Smooth muscle cell (in vitro differentiated cells): Measurements from ENCODE around the gene CTNND1. TPM values are rescaled to one million over a fixed set of nuclear protein-coding genes. Genes with fewer than 3 reads are reported as not detected.

Experiments
- DNase-seq: peaks from one replicate; lab custom pipeline; 2025; ENCODE audit not compliant: unreplicated experiment; lab: John Stamatoyannopoulos, UW
- H2AFZ ChIP-seq: fragments of 200-600 bp; sonication (generic); 2 replicates; pipeline ENCODE4 v1.6.0; 2016; ENCODE audit warnings: antibody characterized with exemption, low read depth, mild to moderate bottlenecking
- H3F3A ChIP-seq: fragments of 200-600 bp; sonication (generic); 2 replicates; pipeline ENCODE4 v1.6.0; 2017; ENCODE audit warnings: antibody characterized with exemption, low read depth
- H3K27ac ChIP-seq: fragments of 200-600 bp; sonication (generic); 2 replicates; pipeline ENCODE4 v1.5.1; 2016; ENCODE audit warnings: low read depth, mild to moderate bottlenecking
- H3K27me3 ChIP-seq: fragments of 200-600 bp; sonication (generic); 2 replicates; pipeline ENCODE4 v1.6.1; 2016; ENCODE audit warnings: low read depth, mild to moderate bottlenecking
- H3K36me3 ChIP-seq: fragments of 200-600 bp; sonication (generic); 2 replicates; pipeline ENCODE4 v1.5.1; 2016; ENCODE audit warnings: low read depth
- H3K4me1 ChIP-seq: fragments of 200-600 bp; sonication (generic); 2 replicates; pipeline ENCODE4 v1.5.1; 2016; ENCODE audit warnings: low read depth
- H3K4me2 ChIP-seq: fragments of 200-600 bp; sonication (generic); 2 replicates; pipeline ENCODE4 v1.6.0; 2016; ENCODE audit warnings: mild to moderate bottlenecking
- H3K4me3 ChIP-seq: fragments of 200-600 bp; sonication (generic); 2 replicates; pipeline ENCODE4 v1.5.1; 2016; ENCODE audit warnings: mild to moderate bottlenecking
- H3K79me2 ChIP-seq: fragments of 200-600 bp; sonication (generic); 2 replicates; pipeline ENCODE4 v1.6.0; 2016; ENCODE audit warnings: low read depth, mild to moderate bottlenecking
- H3K9ac ChIP-seq: fragments of 200-600 bp; sonication (generic); 2 replicates; pipeline ENCODE4 v1.6.0; 2016; ENCODE audit warnings: low read depth
- H3K9me3 ChIP-seq: fragments of 200-600 bp; sonication (generic); replicated peaks from 2 replicates; pipeline ENCODE4 v1.5.1; 2016; ENCODE audit warnings: low read depth
- H4K20me1 ChIP-seq: fragments of 200-600 bp; sonication (generic); 2 replicates; pipeline ENCODE4 v1.6.0; 2016; ENCODE audit warnings: low read depth
- WGBS: methylation state at CpG from one replicate; pipeline ENCODE4 v1.1.7; 2016; ENCODE audit warnings: low lambda C conversion rate; 5-methylcytosine and 5-hydroxymethylcytosine counted together
- polyA plus RNA-seq: library from polyadenylated mRNA; unstranded; fragments of >200 nt; fragmentation: Nextera tagmentation; extraction: Ambion mirVana; gene quantifications from 2 replicates; pipeline ENCODE4 v1.2.1, GENCODE V29; 2016
- total RNA-seq: library from RNA; depleted of rRNA; stranded (reverse); fragments of >200 nt; gene quantifications from 2 replicates; pipeline ENCODE4 v1.2.3, GENCODE V29; 2014
- TF ChIP-seq, protein P1 (sequence below): fragments of 200-600 bp; sonication (generic); IDR thresholded peaks from 2 replicates; pipeline ENCODE4 v1.5.1; 2017; ENCODE audit warnings: borderline replicate concordance, mild to moderate bottlenecking, antibody characterized with exemption; ENCODE audit not compliant: insufficient read depth, poor library complexity, severe bottlenecking

The CTNND1 gene
- total and polyA plus RNA-seq, 2 experiments from 2014 or later: 66.0 to 135 TPM

DNA sequence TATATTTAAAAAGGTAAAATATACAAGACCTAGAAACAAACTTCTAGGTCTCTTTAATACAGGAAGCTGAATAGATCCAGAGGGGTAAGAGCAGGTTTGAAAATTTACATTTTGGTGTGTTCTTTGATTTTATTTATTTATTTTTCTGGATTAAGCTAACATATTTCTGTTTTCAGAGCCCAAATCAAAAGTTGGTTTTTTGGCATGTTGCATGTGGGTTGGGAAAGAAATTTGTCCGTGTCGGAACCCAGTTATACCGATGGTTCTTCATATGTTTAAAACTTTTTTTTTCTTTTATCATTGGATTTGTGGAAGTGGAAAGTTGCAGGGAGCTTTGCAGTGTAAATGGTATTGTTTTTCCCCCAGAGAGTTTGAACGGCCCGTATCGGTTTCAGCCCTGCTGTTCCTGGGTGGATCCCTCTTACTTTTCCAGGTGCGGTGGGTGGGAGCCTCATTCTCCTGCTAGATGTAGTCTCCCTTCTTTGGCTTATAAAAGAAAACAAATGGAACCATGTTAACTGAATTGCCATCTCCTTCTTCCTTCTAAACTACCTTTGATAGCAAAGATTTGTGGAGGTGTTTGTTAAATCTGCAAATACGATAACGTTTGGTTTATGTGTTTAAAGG, 746 bp downstream of the CTNND1 start:
- WGBS: 2% methylated on average over 9 of the region's 9 CpGs
- Histone ChIP-seq H3K9ac (peak overlapping the region; percentile 94), H3K4me1 (peaks cover 21% of the 10 kb centered on the region), H3K79me2 (peaks cover 55% of the 10 kb centered on the region), H3K27ac (peak overlapping the region; percentile 94), H4K20me1 (peaks cover 49% of the 10 kb centered on the region), H3K36me3 (no peaks in the 10 kb centered on the region), H3K9me3 (no peaks in the 10 kb centered on the region), H3K4me2 (peak overlapping the region; percentile 95), H3K4me3 (peak overlapping the region; percentile 96), H2AFZ (no peak overlapping the region), H3K27me3 (no peaks in the 10 kb centered on the region), H3F3A (peaks cover 6% of the 10 kb centered on the region)
- DNase-seq: no peak
- TF ChIP-seq, protein P1, sequence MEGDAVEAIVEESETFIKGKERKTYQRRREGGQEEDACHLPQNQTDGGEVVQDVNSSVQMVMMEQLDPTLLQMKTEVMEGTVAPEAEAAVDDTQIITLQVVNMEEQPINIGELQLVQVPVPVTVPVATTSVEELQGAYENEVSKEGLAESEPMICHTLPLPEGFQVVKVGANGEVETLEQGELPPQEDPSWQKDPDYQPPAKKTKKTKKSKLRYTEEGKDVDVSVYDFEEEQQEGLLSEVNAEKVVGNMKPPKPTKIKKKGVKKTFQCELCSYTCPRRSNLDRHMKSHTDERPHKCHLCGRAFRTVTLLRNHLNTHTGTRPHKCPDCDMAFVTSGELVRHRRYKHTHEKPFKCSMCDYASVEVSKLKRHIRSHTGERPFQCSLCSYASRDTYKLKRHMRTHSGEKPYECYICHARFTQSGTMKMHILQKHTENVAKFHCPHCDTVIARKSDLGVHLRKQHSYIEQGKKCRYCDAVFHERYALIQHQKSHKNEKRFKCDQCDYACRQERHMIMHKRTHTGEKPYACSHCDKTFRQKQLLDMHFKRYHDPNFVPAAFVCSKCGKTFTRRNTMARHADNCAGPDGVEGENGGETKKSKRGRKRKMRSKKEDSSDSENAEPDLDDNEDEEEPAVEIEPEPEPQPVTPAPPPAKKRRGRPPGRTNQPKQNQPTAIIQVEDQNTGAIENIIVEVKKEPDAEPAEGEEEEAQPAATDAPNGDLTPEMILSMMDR: no peak

DNA sequence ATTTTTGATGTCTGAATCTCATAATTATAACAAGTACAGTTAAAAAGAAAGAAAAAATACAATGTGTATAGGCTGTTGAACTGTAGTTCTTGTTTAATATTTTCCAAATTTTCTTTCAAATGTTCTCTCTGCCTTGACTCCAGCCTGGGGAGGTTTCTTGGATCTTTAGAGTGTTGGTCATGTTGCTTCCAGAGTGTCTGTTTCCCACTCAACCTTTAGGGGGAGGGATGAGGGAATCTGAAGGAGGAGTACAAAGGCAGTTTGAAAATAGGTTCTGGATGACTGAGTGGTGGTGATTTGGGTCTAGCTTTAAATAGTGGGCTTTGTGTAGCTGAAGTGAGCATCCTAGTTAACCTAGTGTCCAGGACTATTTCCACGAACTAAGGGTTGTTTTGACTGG, 2.0 kb downstream of the CTNND1 start:
- H4K20me1 ChIP-seq: peaks cover 61% of the 10 kb centered on the region
- H3K27ac ChIP-seq: peak overlapping the region; percentile 94

DNA sequence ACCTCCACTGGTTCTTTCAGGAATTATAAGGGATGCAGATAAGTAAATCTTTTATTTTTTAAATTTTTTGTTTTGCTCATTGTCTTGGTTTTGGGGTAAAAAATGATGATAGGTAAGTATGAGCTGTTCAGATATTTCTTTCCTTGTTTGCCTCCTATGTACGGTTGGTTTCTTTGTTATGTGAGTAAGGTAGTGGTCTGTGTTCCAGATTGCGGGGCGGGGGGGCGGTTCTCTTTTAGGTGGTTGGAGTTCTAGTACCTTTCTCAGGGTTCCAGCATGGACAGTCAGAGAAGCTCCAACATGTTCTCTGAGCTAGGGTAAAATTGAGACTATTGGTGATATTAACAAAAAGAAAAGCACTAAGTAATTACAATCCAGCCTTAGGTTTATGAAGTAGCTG, 2.4 kb downstream of the CTNND1 start:
- 10% methylated on average over 4 of the region's 4 CpGs for WGBS
- Histone ChIP-seq H3K36me3 (no peaks in the 10 kb centered on the region), H3K27ac (peak overlapping the region; percentile 94), H3F3A (peaks cover 6% of the 10 kb centered on the region), H3K9ac (peak overlapping the region; percentile 94), H3K79me2 (peaks cover 72% of the 10 kb centered on the region), H3K27me3 (no peaks in the 10 kb centered on the region), H4K20me1 (peaks cover 65% of the 10 kb centered on the region), H3K4me1 (peaks cover 21% of the 10 kb centered on the region), H3K4me2 (peak overlapping the region; percentile 95), H3K4me3 (peak overlapping the region; percentile 96), H2AFZ (no peak overlapping the region), H3K9me3 (no peaks in the 10 kb centered on the region)
- TF ChIP-seq, protein P1: no peak
- no peak for DNase-seq

More for the DNA sequence above, 2.0 kb downstream of the CTNND1 start:
- Histone ChIP-seq H3K9ac (peak overlapping the region; percentile 94), H3K79me2 (peaks cover 68% of the 10 kb centered on the region), H3K9me3 (no peaks in the 10 kb centered on the region), H3K36me3 (no peaks in the 10 kb centered on the region), H3K4me2 (peak overlapping the region; percentile 95), H3K27me3 (no peaks in the 10 kb centered on the region), H3F3A (peaks cover 6% of the 10 kb centered on the region), H2AFZ (no peak overlapping the region), H3K4me1 (peaks cover 21% of the 10 kb centered on the region), H3K4me3 (peak overlapping the region; percentile 96)
- TF ChIP-seq, protein P1: peak; percentile 5
- no peak for DNase-seq
- WGBS: 0% methylated on average over 1 of the region's 1 CpG

DNA sequence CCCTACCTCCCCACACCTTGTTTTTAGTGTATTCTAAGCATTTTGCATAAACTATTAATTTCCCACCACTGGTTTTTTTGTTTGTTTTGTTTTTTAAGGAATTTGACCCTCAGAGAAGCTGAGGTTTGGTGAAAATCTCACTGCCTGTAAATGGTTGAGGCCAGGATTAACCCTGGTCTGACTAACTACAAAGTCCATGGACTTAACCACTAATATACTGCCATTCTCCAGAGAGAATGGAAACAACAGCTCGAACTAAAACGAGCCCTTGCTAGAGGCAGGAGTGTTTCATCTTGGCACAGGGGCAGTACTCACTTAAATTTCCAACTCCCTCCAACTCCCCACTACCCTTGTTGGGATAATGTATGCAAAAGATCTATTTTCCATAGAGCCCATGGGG, 3.0 kb downstream of the CTNND1 start:
- Histone ChIP-seq H3K9me3 (no peaks in the 10 kb centered on the region), H3K36me3 (no peaks in the 10 kb centered on the region), H3K27ac (peak overlapping the region; percentile 94), H3K4me3 (peak overlapping the region; percentile 96), H3K4me2 (peak overlapping the region; percentile 95), H3K4me1 (peaks cover 21% of the 10 kb centered on the region), H3F3A (peaks cover 6% of the 10 kb centered on the region), H3K27me3 (no peaks in the 10 kb centered on the region), H4K20me1 (peaks cover 71% of the 10 kb centered on the region), H3K79me2 (peaks cover 78% of the 10 kb centered on the region), H3K9ac (peak overlapping the region; percentile 94), H2AFZ (no peak overlapping the region)
- no peak for DNase-seq
- 0% methylated on average over 2 of the region's 2 CpGs for WGBS
- TF ChIP-seq, protein P1: no peak
